ENCODE measurements around the gene MYO1E. TPM values are rescaled to one million over a fixed set of nuclear protein-coding genes. Genes with fewer than 3 reads are reported as not detected.

MYO1E gene
- polyA plus RNA-seq, 2 donors, result 39.6 to 43.3 TPM

DNA sequence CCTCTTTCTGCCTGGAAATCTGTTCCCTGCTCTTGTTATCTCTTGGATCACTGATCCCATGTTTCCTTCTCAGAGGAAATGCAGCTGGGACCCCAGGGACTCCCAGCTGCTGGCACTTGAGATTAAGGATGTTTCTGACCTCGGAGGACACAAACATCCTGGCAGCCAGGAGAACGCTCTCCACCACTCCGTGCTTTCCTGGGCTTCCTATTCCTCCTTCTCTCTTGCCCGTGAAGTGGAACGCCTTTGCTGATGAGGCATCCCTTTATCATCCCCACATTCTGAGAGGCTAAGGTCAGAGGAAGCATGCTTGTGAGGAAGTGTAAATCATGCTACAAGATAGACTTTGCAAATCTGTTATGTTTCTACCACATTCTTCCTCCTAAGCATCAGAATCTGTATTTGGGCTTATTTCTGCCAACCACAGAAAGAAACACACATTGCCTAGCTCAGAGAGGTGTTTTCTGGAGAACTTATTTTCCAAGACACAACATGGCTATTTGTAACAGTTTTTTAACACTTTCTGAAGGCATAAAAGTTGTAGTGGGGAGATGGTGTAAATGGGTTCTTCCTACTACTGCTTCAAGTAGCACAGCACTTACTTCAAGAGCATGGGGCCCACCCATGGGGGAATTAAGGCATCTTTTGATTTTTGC is 191.6 kb downstream of the MYO1E start:
- Histone ChIP-seq H3K4me3 (ENCODE audit: low read depth in 1 of 2, low read length in 2 of 2) (no peak overlapping the region), H3K4me1 (ENCODE audit: control insufficient read depth in 2 of 2, insufficient read depth in 2 of 2, low read length in 1 of 2) (no peaks in the 10 kb centered on the region), H3K9me3 (ENCODE audit: control insufficient read depth in 2 of 2, insufficient read depth in 1 of 2, low read depth in 1 of 2, low read length in 1 of 2) (no peaks in the 10 kb centered on the region), H3K36me3 (ENCODE audit: control insufficient read depth in 2 of 2, insufficient read depth in 2 of 2, low read length in 1 of 2) (peaks cover 3 to 8% of the 10 kb centered on the region in 2 donors), H3K27me3 (ENCODE audit: control insufficient read depth in 1 of 2, insufficient read depth in 2 of 2, low read length in 2 of 2) (no peaks in the 10 kb centered on the region), H3K27ac (ENCODE audit: low read depth in 2 of 2, low read length in 1 of 2) (no peak overlapping the region)
- WGBS, 2 donors, result 69 to 78% methylated on average over 5 of the region's 5 CpGs

DNA sequence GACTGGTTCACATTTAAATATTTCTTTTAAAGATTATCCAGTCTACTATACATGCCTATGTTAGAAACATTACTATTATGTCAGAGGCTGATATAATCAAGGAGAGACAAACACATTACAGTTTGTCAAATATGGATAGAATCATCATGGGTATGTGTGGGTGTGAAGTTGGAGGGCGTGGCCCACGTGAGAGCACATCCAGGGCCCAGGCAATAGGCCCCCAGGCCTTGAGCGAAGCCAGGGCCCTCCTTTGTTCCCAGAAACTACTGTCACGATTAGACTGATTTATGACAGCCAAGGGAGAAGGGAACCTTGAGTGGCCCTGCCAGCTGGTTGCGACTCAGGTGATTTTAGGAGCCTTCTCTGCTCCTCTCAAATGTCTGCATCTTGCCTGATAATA is 193.0 kb downstream of the MYO1E start:
- no peaks in the 10 kb centered on the region for H3K4me1 ChIP-seq (ENCODE audit: control insufficient read depth in 2 of 2, insufficient read depth in 2 of 2, low read length in 1 of 2)
- 69 to 84% methylated on average over 5 of the region's 5 CpGs for WGBS, 2 donors
- no peaks in the 10 kb centered on the region for H3K9me3 ChIP-seq (ENCODE audit: control insufficient read depth in 2 of 2, insufficient read depth in 1 of 2, low read depth in 1 of 2, low read length in 1 of 2)
- no peak overlapping the region for H3K27ac ChIP-seq (ENCODE audit: low read depth in 2 of 2, low read length in 1 of 2)
- no peaks in the 10 kb centered on the region for H3K27me3 ChIP-seq (ENCODE audit: control insufficient read depth in 1 of 2, insufficient read depth in 2 of 2, low read length in 2 of 2)
- peaks cover 3 to 8% of the 10 kb centered on the region in 2 donors for H3K36me3 ChIP-seq (ENCODE audit: control insufficient read depth in 2 of 2, insufficient read depth in 2 of 2, low read length in 1 of 2)
- no peak overlapping the region for H3K4me3 ChIP-seq (ENCODE audit: low read depth in 1 of 2, low read length in 2 of 2)

- H3K4me1 ChIP-seq (ENCODE audit: control insufficient read depth in 2 of 2, insufficient read depth in 2 of 2, low read length in 1 of 2), result no peaks in the 10 kb centered on the region
- H3K4me3 ChIP-seq (ENCODE audit: low read depth in 1 of 2, low read length in 2 of 2), result no peak overlapping the region
- peaks cover 3 to 5% of the 10 kb centered on the region in 2 donors for H3K36me3 ChIP-seq (ENCODE audit: control insufficient read depth in 2 of 2, insufficient read depth in 2 of 2, low read length in 1 of 2)
- no peaks in the 10 kb centered on the region for H3K9me3 ChIP-seq (ENCODE audit: control insufficient read depth in 2 of 2, insufficient read depth in 1 of 2, low read depth in 1 of 2, low read length in 1 of 2)
- H3K27me3 ChIP-seq (ENCODE audit: control insufficient read depth in 1 of 2, insufficient read depth in 2 of 2, low read length in 2 of 2), result no peaks in the 10 kb centered on the region
- 94 to 97% methylated on average over 16 of the region's 16 CpGs for WGBS, 2 donors
- H3K27ac ChIP-seq (ENCODE audit: low read depth in 2 of 2, low read length in 1 of 2), result no peak overlapping the region
Measured at GRCh38 chr15:59178151-59178695, 194.4 kb downstream of the MYO1E start.

- Histone ChIP-seq H3K27me3 (ENCODE audit: control insufficient read depth in 1 of 2, insufficient read depth in 2 of 2, low read length in 2 of 2) (no peaks in the 10 kb centered on the region), H3K4me1 (ENCODE audit: control insufficient read depth in 2 of 2, insufficient read depth in 2 of 2, low read length in 1 of 2) (no peaks in the 10 kb centered on the region), H3K4me3 (ENCODE audit: low read depth in 1 of 2, low read length in 2 of 2) (no peak overlapping the region), H3K27ac (ENCODE audit: low read depth in 2 of 2, low read length in 1 of 2) (no peak overlapping the region), H3K9me3 (ENCODE audit: control insufficient read depth in 2 of 2, insufficient read depth in 1 of 2, low read depth in 1 of 2, low read length in 1 of 2) (no peaks in the 10 kb centered on the region), H3K36me3 (ENCODE audit: control insufficient read depth in 2 of 2, insufficient read depth in 2 of 2, low read length in 1 of 2) (peaks cover under 1 to 5% of the 10 kb centered on the region in 2 donors)
- WGBS, 2 donors, result 86 to 92% methylated on average over 4 of the region's 4 CpGs
Measured at GRCh38 chr15:59177317-59177660, 195.4 kb downstream of the MYO1E start.

DNA sequence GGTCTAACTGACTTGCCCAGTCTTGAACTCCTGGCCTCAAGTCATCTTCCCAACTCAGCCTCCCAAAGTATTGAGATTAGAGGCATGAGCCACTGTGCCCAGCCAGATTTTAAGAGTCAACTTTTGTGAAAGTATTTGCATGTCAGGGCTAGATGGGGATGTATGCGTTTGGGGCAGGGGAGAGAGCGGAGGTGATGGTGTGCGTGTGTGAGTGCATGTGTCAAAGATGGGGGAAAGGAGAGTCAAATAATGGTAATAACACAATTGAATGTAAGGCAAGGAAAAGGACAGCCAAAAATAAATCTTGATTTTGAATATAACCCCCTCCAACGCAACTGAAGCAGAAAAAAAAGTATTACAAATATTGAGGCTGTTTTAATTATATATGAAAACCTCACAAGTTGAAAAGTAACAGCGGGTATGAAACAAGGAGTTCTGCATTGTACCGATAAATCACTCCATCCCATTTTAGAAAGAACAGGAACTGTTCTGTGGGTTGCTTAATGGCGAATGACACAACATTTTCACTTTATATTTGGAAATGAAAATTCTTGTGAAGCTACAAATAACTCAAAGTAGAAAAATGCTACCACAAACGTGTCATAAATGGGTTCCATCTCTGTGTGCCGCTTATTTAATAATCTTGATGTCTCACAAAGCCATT is 195.9 kb downstream of the MYO1E start:
- Histone ChIP-seq H3K27ac (ENCODE audit: low read depth in 2 of 2, low read length in 1 of 2) (no peak overlapping the region), H3K36me3 (ENCODE audit: control insufficient read depth in 2 of 2, insufficient read depth in 2 of 2, low read length in 1 of 2) (peaks cover 0 to 5% of the 10 kb centered on the region in 2 donors), H3K9me3 (ENCODE audit: control insufficient read depth in 2 of 2, insufficient read depth in 1 of 2, low read depth in 1 of 2, low read length in 1 of 2) (no peaks in the 10 kb centered on the region), H3K4me3 (ENCODE audit: low read depth in 1 of 2, low read length in 2 of 2) (no peak overlapping the region), H3K4me1 (ENCODE audit: control insufficient read depth in 2 of 2, insufficient read depth in 2 of 2, low read length in 1 of 2) (no peaks in the 10 kb centered on the region), H3K27me3 (ENCODE audit: control insufficient read depth in 1 of 2, insufficient read depth in 2 of 2, low read length in 2 of 2) (no peaks in the 10 kb centered on the region)
- WGBS, 2 donors, result 81 to 88% methylated on average over 9 of the region's 9 CpGs

DNA sequence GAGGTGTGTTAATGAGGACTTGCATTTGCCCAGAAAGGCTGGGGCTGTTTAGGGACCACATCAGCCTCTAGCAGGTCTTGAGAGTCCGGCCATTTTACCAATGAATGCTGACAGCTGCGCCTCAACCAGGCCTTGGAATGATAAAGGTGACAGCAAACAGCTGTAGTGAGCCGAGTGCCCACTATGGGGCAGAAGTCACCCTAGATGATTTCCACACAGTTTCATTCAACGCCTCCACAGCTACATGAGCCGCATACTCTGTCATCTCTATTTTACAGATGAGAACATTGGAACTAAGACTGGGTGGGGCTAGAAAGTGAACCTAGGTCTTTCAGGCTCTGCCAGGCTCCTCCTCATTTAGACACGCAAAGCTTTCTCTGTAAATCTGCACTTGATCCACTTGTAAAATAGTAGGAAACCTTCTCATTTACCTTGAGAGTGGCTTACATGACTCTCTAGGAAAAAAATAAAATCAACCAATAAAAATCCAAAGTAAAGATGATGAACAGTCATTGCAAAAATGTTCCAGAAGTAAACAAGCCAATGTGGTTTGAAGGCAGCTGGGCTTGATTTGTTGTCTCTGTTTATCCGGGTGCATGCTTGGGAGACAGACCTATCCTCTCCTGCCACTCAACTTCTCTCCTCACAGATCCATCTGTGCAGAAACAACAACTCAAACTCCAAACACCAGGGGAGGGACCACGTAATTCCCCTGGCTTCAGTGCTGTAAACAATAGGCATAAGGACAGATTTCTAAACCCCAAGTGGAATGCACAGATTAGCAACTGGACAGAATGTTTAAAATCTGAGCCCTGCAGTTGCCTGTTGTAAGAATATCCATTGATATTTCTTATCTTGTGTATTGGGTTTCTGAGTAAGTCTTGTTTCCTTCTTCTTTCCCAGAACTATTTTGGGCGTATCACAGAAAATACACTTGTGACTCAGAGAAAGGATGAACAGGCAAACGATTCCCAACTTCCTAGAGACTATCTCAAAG is 197.5 kb downstream of the MYO1E start:
- no peaks in the 10 kb centered on the region for H3K9me3 ChIP-seq (ENCODE audit: control insufficient read depth in 2 of 2, insufficient read depth in 1 of 2, low read depth in 1 of 2, low read length in 1 of 2)
- no peak overlapping the region for H3K4me3 ChIP-seq (ENCODE audit: low read depth in 1 of 2, low read length in 2 of 2)
- 37 to 42% methylated on average over 10 of the region's 10 CpGs for WGBS, 2 donors
- H3K27ac ChIP-seq (ENCODE audit: low read depth in 2 of 2, low read length in 1 of 2), result peak overlapping the region; percentile 66 to 84
- H3K27me3 ChIP-seq (ENCODE audit: control insufficient read depth in 1 of 2, insufficient read depth in 2 of 2, low read length in 2 of 2), result no peaks in the 10 kb centered on the region
- peaks cover 0 to 3% of the 10 kb centered on the region in 2 donors for H3K4me1 ChIP-seq (ENCODE audit: control insufficient read depth in 2 of 2, insufficient read depth in 2 of 2, low read length in 1 of 2)
- H3K36me3 ChIP-seq (ENCODE audit: control insufficient read depth in 2 of 2, insufficient read depth in 2 of 2, low read length in 1 of 2), result peaks cover 0 to 5% of the 10 kb centered on the region in 2 donors

DNA sequence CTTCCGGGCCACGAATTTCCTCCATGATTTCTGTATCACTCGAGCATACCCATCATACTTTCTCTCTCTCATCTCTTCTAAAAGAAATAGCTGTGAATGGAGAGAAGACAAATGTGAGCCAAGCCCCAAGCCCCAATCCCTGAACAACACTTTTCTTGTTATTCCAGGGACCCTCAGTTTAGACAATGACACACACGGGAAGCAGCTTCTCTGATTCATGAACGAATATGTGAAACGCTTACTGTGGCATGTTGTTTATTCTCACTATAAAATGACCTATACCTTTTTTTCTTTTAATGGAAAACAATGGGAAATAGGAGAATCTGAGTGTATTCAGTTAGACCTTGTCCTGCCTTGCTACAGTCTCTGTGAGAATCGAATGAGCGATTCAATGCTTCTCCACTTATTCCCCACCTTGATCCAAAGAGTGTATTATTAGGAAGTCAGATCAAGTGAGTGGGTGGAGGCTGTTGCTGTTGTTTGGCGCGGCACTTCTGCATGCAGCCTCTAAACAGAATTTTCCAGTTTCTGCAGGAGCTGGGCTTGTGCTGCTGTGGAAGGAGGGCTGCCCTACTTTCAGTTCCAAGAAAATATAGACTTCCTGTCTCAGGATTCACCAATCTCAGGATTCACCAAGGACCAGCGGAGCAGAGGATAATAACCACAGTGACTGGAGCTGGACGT is 198.4 kb downstream of the MYO1E start:
- Histone ChIP-seq H3K27me3 (ENCODE audit: control insufficient read depth in 1 of 2, insufficient read depth in 2 of 2, low read length in 2 of 2) (no peaks in the 10 kb centered on the region), H3K4me1 (ENCODE audit: control insufficient read depth in 2 of 2, insufficient read depth in 2 of 2, low read length in 1 of 2) (peaks cover 0 to 4% of the 10 kb centered on the region in 2 donors), H3K4me3 (ENCODE audit: low read depth in 1 of 2, low read length in 2 of 2) (no peak overlapping the region), H3K36me3 (ENCODE audit: control insufficient read depth in 2 of 2, insufficient read depth in 2 of 2, low read length in 1 of 2) (peaks cover 0 to 5% of the 10 kb centered on the region in 2 donors), H3K9me3 (ENCODE audit: control insufficient read depth in 2 of 2, insufficient read depth in 1 of 2, low read depth in 1 of 2, low read length in 1 of 2) (no peaks in the 10 kb centered on the region), H3K27ac (ENCODE audit: low read depth in 2 of 2, low read length in 1 of 2) (peak overlapping the region in 1 of 2 donors; percentile 66)
- WGBS, 2 donors, result 89 to 90% methylated on average over 12 of the region's 12 CpGs

GRCh38 chr15:59173194-59173593 is 199.5 kb downstream of the MYO1E start:
- WGBS, 2 donors, result 97 to 99% methylated on average over 5 of the region's 5 CpGs
- H3K27me3 ChIP-seq (ENCODE audit: control insufficient read depth in 1 of 2, insufficient read depth in 2 of 2, low read length in 2 of 2), result no peaks in the 10 kb centered on the region
- no peak overlapping the region for H3K27ac ChIP-seq (ENCODE audit: low read depth in 2 of 2, low read length in 1 of 2)
- H3K4me3 ChIP-seq (ENCODE audit: low read depth in 1 of 2, low read length in 2 of 2), result no peak overlapping the region
- H3K4me1 ChIP-seq (ENCODE audit: control insufficient read depth in 2 of 2, insufficient read depth in 2 of 2, low read length in 1 of 2), result peaks cover 0 to 4% of the 10 kb centered on the region in 2 donors
- no peaks in the 10 kb centered on the region for H3K9me3 ChIP-seq (ENCODE audit: control insufficient read depth in 2 of 2, insufficient read depth in 1 of 2, low read depth in 1 of 2, low read length in 1 of 2)
- H3K36me3 ChIP-seq (ENCODE audit: control insufficient read depth in 2 of 2, insufficient read depth in 2 of 2, low read length in 1 of 2), result peaks cover 0 to 2% of the 10 kb centered on the region in 2 donors
